SK-N-SH (cell line): Measurements from ENCODE around the gene MAPK8IP3.

Source experiments
- CTCF ChIP-seq: fragments of 200-600 bp; sonication (generic); IDR thresholded peaks from 2 replicates; pipeline ENCODE4 v1.6.1; 2017; ENCODE audit warnings: antibody characterized with exemption, mild to moderate bottlenecking, moderate library complexity
- ELF1 ChIP-seq: IDR thresholded peaks from 2 replicates; pipeline ENCODE4 v1.4.0; 2012
- EP300 ChIP-seq, 2 experiments: IDR thresholded peaks; 2 replicates each; pipeline versions ENCODE4 v1.4.0 to v1.6.1; 2012; ENCODE audit warnings: borderline replicate concordance in 1 of 2, low read depth in 1 of 2, low read length in 1 of 2
- POLR2AphosphoS5 ChIP-seq: IDR thresholded peaks from 2 replicates; pipeline ENCODE4 v1.6.1; 2012; ENCODE audit warnings: low read depth, low read length
- RAD21 ChIP-seq: IDR thresholded peaks from 2 replicates; pipeline ENCODE4 v1.6.1; 2012; ENCODE audit warnings: mild to moderate bottlenecking, low read length
- SMC3 ChIP-seq: IDR thresholded peaks from 2 replicates; pipeline ENCODE4 v1.6.1; 2012; ENCODE audit warnings: low read depth, low read length, improper control_type of control experiment
- USF1 ChIP-seq: IDR thresholded peaks from 2 replicates; pipeline ENCODE4 v1.4.0; 2012; ENCODE audit warnings: low read depth, borderline replicate concordance

GRCh38 chr16:1768061-1768766, 62.2 kb downstream of the MAPK8IP3 start:
- no peak for TF ChIP-seq CTCF
- TF ChIP-seq USF1: no peak
- no peak for TF ChIP-seq SMC3
- no peak for TF ChIP-seq ELF1
- TF ChIP-seq EP300 (IDR thresholded peaks at IDR 0.05; ENCODE audit: borderline replicate concordance in 1 of 2, low read depth in 1 of 2, low read length in 1 of 2): no peak
- TF ChIP-seq RAD21: no peak
- TF ChIP-seq POLR2AphosphoS5: no peak
